ENCODE measurements around the gene DHDDS. TPM values are rescaled to one million over a fixed set of nuclear protein-coding genes. Genes with fewer than 3 reads are reported as not detected.

DHDDS gene
- total RNA-seq, 2 donors from 2014 or later: 38.6 to 59.4 TPM

DNA sequence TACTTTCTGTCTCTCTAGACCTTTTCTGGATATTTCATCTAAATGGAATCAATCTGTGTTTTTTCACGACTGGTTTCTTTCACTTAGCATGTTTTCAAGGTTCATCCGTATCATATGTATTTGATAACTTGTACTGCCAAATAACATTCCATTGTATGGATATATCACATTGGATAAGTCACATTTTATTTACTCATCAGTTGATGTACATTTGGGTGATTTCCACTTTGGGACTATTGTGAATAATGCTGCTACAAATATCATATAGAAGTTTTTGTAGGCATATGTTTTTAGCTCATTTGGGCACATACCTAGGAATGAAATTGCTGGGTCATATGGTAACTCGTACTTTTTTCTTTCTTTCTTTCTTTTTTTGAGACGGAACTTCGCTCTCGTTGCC, 46.9 kb downstream of the DHDDS start:
- ATAC-seq (ENCODE audit: insufficient number of reproducible peaks, low FRiP score, low read depth) (no peak), DNase-seq (ENCODE audit: low spot score) (no peak)
- Histone ChIP-seq H3K9me3 (no peaks in the 10 kb centered on the region), H3K4me3 (no peak overlapping the region), H3K36me3 (peaks cover 32% of the 10 kb centered on the region), H3K4me1 (ENCODE audit: control insufficient read depth in 1 of 2, low read depth in 2 of 2) (peaks cover 3 to 9% of the 10 kb centered on the region in 2 donors), H3K27me3 (replicated peaks; ENCODE audit: insufficient read depth) (no peaks in the 10 kb centered on the region), H3K27ac (no peak overlapping the region)
- TF ChIP-seq, protein P1, sequence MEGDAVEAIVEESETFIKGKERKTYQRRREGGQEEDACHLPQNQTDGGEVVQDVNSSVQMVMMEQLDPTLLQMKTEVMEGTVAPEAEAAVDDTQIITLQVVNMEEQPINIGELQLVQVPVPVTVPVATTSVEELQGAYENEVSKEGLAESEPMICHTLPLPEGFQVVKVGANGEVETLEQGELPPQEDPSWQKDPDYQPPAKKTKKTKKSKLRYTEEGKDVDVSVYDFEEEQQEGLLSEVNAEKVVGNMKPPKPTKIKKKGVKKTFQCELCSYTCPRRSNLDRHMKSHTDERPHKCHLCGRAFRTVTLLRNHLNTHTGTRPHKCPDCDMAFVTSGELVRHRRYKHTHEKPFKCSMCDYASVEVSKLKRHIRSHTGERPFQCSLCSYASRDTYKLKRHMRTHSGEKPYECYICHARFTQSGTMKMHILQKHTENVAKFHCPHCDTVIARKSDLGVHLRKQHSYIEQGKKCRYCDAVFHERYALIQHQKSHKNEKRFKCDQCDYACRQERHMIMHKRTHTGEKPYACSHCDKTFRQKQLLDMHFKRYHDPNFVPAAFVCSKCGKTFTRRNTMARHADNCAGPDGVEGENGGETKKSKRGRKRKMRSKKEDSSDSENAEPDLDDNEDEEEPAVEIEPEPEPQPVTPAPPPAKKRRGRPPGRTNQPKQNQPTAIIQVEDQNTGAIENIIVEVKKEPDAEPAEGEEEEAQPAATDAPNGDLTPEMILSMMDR (IDR thresholded peaks at IDR 0.05): no peak

DNA sequence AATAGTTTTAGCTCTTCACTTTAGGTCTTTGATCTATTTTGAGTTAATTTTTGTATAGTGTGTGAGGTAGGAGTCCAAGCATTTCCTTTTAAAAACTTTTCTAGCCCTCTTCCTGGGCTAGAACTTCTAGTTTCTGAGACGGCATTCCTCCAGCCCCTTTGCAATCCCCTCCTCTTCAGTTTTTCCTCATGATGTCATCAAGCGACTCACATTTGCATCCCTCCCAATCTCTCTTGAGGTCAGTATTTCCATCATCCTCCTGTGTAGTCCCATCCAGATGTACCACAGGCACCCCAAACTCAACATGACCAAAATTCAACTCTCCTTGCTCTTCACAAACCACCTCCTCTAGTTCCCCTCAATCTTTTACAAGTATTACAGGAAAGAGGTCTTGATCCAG, 50.8 kb downstream of the DHDDS start:
- TF ChIP-seq, protein P1 (IDR thresholded peaks at IDR 0.05): no peak
- H3K27me3 ChIP-seq (replicated peaks; ENCODE audit: insufficient read depth): no peaks in the 10 kb centered on the region
- peaks cover 7% of the 10 kb centered on the region for H3K36me3 ChIP-seq
- H3K9me3 ChIP-seq: no peaks in the 10 kb centered on the region
- H3K4me1 ChIP-seq (ENCODE audit: control insufficient read depth in 1 of 2, low read depth in 2 of 2): no peaks in the 10 kb centered on the region
- no peak overlapping the region for H3K27ac ChIP-seq
- no peak overlapping the region for H3K4me3 ChIP-seq
- DNase-seq (ENCODE audit: low spot score) (no peak), ATAC-seq (ENCODE audit: insufficient number of reproducible peaks, low FRiP score, low read depth) (no peak)

DNA sequence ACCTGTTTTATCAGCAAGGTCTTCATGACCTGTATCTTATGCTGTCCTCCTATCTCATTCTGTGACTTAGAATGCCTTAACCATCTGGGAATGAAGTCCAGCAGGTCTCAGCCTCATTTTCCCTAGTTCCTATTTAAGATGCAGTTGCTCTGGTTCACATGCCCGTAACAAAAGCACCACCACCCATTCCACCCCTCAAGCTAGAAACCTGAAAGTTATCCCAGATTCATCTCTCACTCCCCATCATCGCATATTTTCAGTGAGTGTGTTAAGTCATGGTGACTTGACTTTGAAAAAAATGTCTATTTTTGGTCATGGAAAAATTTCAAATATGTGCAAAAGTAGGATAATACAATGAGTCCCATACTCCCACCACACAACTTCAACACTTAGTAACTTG, 51.9 kb downstream of the DHDDS start:
- TF ChIP-seq, protein P1 (IDR thresholded peaks at IDR 0.05): no peak
- ATAC-seq (ENCODE audit: insufficient number of reproducible peaks, low FRiP score, low read depth) (no peak), DNase-seq (ENCODE audit: low spot score) (no peak)
- Histone ChIP-seq H3K27me3 (replicated peaks; ENCODE audit: insufficient read depth) (no peaks in the 10 kb centered on the region), H3K36me3 (peaks cover 7% of the 10 kb centered on the region), H3K27ac (no peak overlapping the region), H3K9me3 (no peaks in the 10 kb centered on the region), H3K4me3 (no peak overlapping the region), H3K4me1 (ENCODE audit: control insufficient read depth in 1 of 2, low read depth in 2 of 2) (no peaks in the 10 kb centered on the region)

DNA sequence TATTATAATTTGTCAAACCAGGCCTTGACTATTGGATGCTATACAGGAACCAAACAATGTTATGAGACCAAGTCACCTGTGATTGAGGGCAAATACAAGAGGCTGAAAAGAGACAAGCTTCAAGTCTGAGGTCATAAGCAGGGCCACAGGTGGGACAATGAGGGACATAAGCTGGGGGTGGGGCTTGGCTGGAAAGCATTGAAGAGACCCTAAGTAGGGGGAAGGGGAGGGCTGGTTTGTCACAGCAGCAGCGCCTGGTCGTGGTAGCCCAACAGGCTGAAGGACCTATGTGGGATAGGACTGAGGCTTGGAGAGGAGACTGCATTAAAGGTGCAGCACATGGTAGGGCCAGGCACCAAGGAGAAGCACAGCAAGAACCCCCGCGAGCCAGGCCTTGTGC, 58.0 kb downstream of the DHDDS start:
- Histone ChIP-seq H3K27me3 (replicated peaks; ENCODE audit: insufficient read depth) (no peaks in the 10 kb centered on the region), H3K9me3 (no peaks in the 10 kb centered on the region), H3K36me3 (no peaks in the 10 kb centered on the region), H3K27ac (no peak overlapping the region), H3K4me3 (no peak overlapping the region), H3K4me1 (ENCODE audit: control insufficient read depth in 1 of 2, low read depth in 2 of 2) (no peaks in the 10 kb centered on the region)
- ATAC-seq (ENCODE audit: insufficient number of reproducible peaks, low FRiP score, low read depth) (no peak), DNase-seq (ENCODE audit: low spot score) (no peak)
- TF ChIP-seq, protein P1 (IDR thresholded peaks at IDR 0.05): no peak

DNA sequence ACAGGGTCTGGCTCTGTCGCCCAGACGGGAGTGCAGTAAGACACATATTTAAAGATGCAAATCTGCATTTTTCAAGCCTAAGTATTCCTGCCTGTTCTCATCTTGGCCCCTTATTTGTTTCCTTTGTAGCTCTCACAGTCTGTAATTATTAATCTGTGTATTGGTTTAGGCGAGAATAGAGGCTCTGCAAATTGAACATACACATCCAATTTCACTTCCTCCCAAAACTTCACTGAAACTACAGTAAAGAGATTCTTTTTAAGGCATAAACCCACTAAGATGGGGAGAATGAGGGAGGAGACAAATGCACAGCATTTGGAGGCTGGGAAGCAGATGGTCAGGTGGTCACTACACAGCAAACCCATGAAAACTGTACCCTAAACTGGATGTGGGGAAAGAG, 61.1 kb downstream of the DHDDS start:
- Histone ChIP-seq H3K9me3 (no peaks in the 10 kb centered on the region), H3K27ac (no peak overlapping the region), H3K4me3 (no peak overlapping the region), H3K4me1 (ENCODE audit: control insufficient read depth in 1 of 2, low read depth in 2 of 2) (no peaks in the 10 kb centered on the region), H3K27me3 (replicated peaks; ENCODE audit: insufficient read depth) (no peaks in the 10 kb centered on the region), H3K36me3 (no peaks in the 10 kb centered on the region)
- no peak for ATAC-seq (ENCODE audit: insufficient number of reproducible peaks, low FRiP score, low read depth)
- TF ChIP-seq, protein P1 (IDR thresholded peaks at IDR 0.05): no peak
- DNase-seq (ENCODE audit: low spot score): no peak
